Measurements from ENCODE around the gene DNALI1.

- TF ChIP-seq ZFP3 (tag by site-specific recombination; IDR thresholded peaks at IDR 0.05; ENCODE audit: low read depth) (no peak), CTCF (tag by site-specific recombination; IDR thresholded peaks at IDR 0.05) (no peak), ZNF660 (tag by site-specific recombination; IDR thresholded peaks at IDR 0.05) (peak; percentile 41; the same call in 1 of the 2 replicates), REST (tag by site-specific recombination; IDR thresholded peaks at IDR 0.05) (no peak), ZBTB8A (tag by site-specific recombination; IDR thresholded peaks at IDR 0.05) (peak; percentile 34), ZNF202 (tag by site-specific recombination; IDR thresholded peaks at IDR 0.05; ENCODE audit: borderline replicate concordance) (no peak)
Measured at GRCh38 chr1:37553927-37554808, 2.6 kb upstream of the DNALI1 start, which contains the start of gene SNIP1.

Data from HEK293 (cell line).